HEK293T (cell line): ENCODE data around the gene STARD3NL.
"Not testable (repeated sequence)": the region's sequence is repeated elsewhere in the genome, so short reads cannot be mapped to it uniquely, and the experiment has no call there.

ENCODE experiments used
- ARNT ChIP-seq: fragments of 450-650 bp; IDR thresholded peaks from 2 replicates; pipeline ENCODE4 v1.6.1; 2017; ENCODE audit warnings: mild to moderate bottlenecking
- CTBP1 ChIP-seq: fragments of 450-650 bp; IDR thresholded peaks from 2 replicates; pipeline ENCODE4 v1.6.1; 2016; ENCODE audit warnings: borderline replicate concordance
- ELF4 ChIP-seq: fragments of 450-650 bp; IDR thresholded peaks from 2 replicates; pipeline ENCODE4 v1.6.1; 2017; ENCODE audit warnings: antibody characterized with exemption
- FOXK2 ChIP-seq: fragments of 450-650 bp; IDR thresholded peaks from 2 replicates; pipeline ENCODE4 v1.6.1; 2016; ENCODE audit warnings: mild to moderate bottlenecking
- FOXM1 ChIP-seq: fragments of 450-650 bp; IDR thresholded peaks from 2 replicates; pipeline ENCODE4 v1.6.1; 2017; ENCODE audit warnings: mild to moderate bottlenecking, borderline replicate concordance
- HDGF ChIP-seq: fragments of 450-650 bp; IDR thresholded peaks from 2 replicates; pipeline ENCODE4 v1.6.1; 2017; ENCODE audit warnings: antibody characterized with exemption, borderline replicate concordance
- PKNOX1 ChIP-seq: fragments of 450-650 bp; IDR thresholded peaks from 2 replicates; pipeline ENCODE4 v1.6.1; 2016
- SP1 ChIP-seq: fragments of 450-650 bp; IDR thresholded peaks from 2 replicates; pipeline ENCODE4 v1.6.1; 2017
- SUZ12 ChIP-seq: fragments of 450-650 bp; IDR thresholded peaks from 2 replicates; pipeline ENCODE4 v1.6.1; 2016; ENCODE audit warnings: mild to moderate bottlenecking
- TARDBP ChIP-seq: fragments of 450-650 bp; IDR thresholded peaks from 2 replicates; pipeline ENCODE4 v1.6.1; 2016

GRCh38 chr7:38249849-38250248, 71.8 kb downstream of the STARD3NL start:
- not testable (repeated sequence) for TF ChIP-seq TARDBP, PKNOX1, ARNT, FOXM1, SUZ12, HDGF, FOXK2, SP1, CTBP1, ELF4
